Measurements from ENCODE around the gene CBR1. TPM values are rescaled to one million over a fixed set of nuclear protein-coding genes. Genes with fewer than 3 reads are reported as not detected.
A peak's percentile ranks its signal among the peaks of the same experiment; 100 is the strongest.

The CBR1 gene
- total and polyA plus RNA-seq, 2 of the 8 experiments (the other 6 are each of a cell fraction or from before 2014, with no cell fraction given), result 1.8 to 207 TPM

DNA sequence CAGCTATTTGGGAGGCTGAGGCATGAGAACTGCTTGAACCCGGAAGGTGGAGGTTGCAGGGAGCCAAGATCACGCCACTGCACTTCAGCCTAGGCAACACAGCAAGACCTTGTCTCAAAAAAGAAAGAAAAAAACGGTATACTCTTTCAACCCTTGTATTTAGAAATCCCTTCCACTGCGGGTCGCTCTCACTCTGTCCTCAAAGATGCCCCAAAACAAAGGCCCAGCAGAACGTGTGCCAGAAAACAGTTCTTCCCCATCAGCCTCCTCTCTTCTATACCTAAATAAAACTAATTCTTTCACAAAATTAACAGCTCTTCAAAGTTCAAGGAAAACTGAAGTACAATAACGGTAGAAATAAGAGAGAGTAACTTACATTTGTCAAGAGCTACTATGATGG is 22.7 kb upstream of the CBR1 start:
- no peak for FAIRE-seq
- 78% methylated on average over 7 of the region's 7 CpGs; no CpG with 5 or more reads in 1 of the 2 experiments for WGBS, 2 experiments (ENCODE audit: extremely low coverage in 1 of 2, insufficient coverage in 1 of 2, insufficient read length in 1 of 2, insufficient replicate concordance in 2 of 2, low coverage in 1 of 2, low lambda C conversion rate in 2 of 2, missing lambda C conversion rate in 1 of 2)
- TF ChIP-seq SAP30 (IDR thresholded peaks at IDR 0.05; ENCODE audit: insufficient read depth, insufficient replicate concordance, low read length) (no peak), CBX5 (IDR thresholded peaks at IDR 0.05; ENCODE audit: low read depth, low read length) (no peak), PHF8 (conservative IDR thresholded peaks at IDR 0.05; ENCODE audit: low read depth, low read length) (no peak), RFX5 (IDR thresholded peaks at IDR 0.05; ENCODE audit: borderline replicate concordance, low read depth, low read length) (no peak), ZNF274 (IDR thresholded peaks at IDR 0.05; ENCODE audit: borderline replicate concordance, extremely low read depth, low read length) (no peak), HDAC6 (IDR thresholded peaks at IDR 0.05; ENCODE audit: low read depth, low read length) (no peak), RAD21 (IDR thresholded peaks at IDR 0.05 in 1 of 2, conservative IDR thresholded peaks at IDR 0.05 in 1 of 2; ENCODE audit: low read depth in 2 of 2, low read length in 2 of 2) (peak; percentile 17 to 46; a peak in 3 of 4 replicates), ASH2L (IDR thresholded peaks at IDR 0.05; ENCODE audit: low read length) (no peak), JUND (IDR thresholded peaks at IDR 0.05; ENCODE audit: low read length) (no peak), FOSL1 (IDR thresholded peaks at IDR 0.05; ENCODE audit: insufficient read depth, low read depth, low read length) (no peak)
- TF ChIP-seq, protein P1, sequence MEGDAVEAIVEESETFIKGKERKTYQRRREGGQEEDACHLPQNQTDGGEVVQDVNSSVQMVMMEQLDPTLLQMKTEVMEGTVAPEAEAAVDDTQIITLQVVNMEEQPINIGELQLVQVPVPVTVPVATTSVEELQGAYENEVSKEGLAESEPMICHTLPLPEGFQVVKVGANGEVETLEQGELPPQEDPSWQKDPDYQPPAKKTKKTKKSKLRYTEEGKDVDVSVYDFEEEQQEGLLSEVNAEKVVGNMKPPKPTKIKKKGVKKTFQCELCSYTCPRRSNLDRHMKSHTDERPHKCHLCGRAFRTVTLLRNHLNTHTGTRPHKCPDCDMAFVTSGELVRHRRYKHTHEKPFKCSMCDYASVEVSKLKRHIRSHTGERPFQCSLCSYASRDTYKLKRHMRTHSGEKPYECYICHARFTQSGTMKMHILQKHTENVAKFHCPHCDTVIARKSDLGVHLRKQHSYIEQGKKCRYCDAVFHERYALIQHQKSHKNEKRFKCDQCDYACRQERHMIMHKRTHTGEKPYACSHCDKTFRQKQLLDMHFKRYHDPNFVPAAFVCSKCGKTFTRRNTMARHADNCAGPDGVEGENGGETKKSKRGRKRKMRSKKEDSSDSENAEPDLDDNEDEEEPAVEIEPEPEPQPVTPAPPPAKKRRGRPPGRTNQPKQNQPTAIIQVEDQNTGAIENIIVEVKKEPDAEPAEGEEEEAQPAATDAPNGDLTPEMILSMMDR (IDR thresholded peaks at IDR 0.05; ENCODE audit: control extremely low read depth in 1 of 3, insufficient read depth in 1 of 3, low read depth in 1 of 3, low read length in 3 of 3), result peak in 1 of 3 experiments; percentile 8; a peak in 1 of 4 replicates

More for the DNA sequence above, 22.7 kb upstream of the CBR1 start:
- H2BK20ac ChIP-seq (ENCODE audit: low read length), result no peak overlapping the region
- no peak overlapping the region for H3K4ac ChIP-seq (replicated peaks; ENCODE audit: insufficient read length, low read depth, low read length)
- peaks cover 0 to 3% of the 10 kb centered on the region in 2 experiments; a peak in 1 of 4 replicates for H3K79me2 ChIP-seq (ENCODE audit: control insufficient read depth in 1 of 2, insufficient read depth in 2 of 2, low read length in 2 of 2)
- no peak overlapping the region for H4K8ac ChIP-seq (ENCODE audit: extremely low read depth, insufficient read depth, low read length)
- no peak overlapping the region for H4K91ac ChIP-seq (replicated peaks; ENCODE audit: insufficient read length, low read length)
- no peak for DNase-seq (ENCODE audit: low read depth in 1 of 2, low spot score in 2 of 2)
- H2AK5ac ChIP-seq (ENCODE audit: low read depth, low read length), result no peak overlapping the region
- H4K20me1 ChIP-seq (replicated peaks in 1 of 2; ENCODE audit: control insufficient read depth in 1 of 2, insufficient read depth in 2 of 2, low read length in 2 of 2), result peaks cover 3% of the 10 kb centered on the region in 2 experiments
- no peak overlapping the region for H3K18ac ChIP-seq (ENCODE audit: extremely low read depth, low read length)
- no peak overlapping the region for H3K4me3 ChIP-seq (ENCODE audit: extremely low read depth in 1 of 4, insufficient read depth in 2 of 4, low read depth in 3 of 4, low read length in 4 of 4)
- no peak overlapping the region for H3K4me2 ChIP-seq (ENCODE audit: insufficient read depth in 1 of 2, low read depth in 2 of 2, low read length in 2 of 2)
- H3K79me1 ChIP-seq (ENCODE audit: low read depth, low read length), result no peaks in the 10 kb centered on the region
- CTCF ChIA-PET (ENCODE audit: partially characterized antibody), result interaction anchor here (0.9 to 2.5 kb wide), 8 partner anchors 8 to 117 kb away, joined by 3 to 13 read pairs (median 4); partner anchors contain the start of gene SETD4
- H3K9me3 ChIP-seq (ENCODE audit: insufficient read depth in 2 of 2, low read depth in 1 of 2, low read length in 1 of 2), result no peaks in the 10 kb centered on the region
- no peak overlapping the region for H3K27ac ChIP-seq (ENCODE audit: low read depth, low read length)
- H3K27me3 ChIP-seq (replicated peaks in 1 of 4; ENCODE audit: control insufficient read depth in 3 of 4, extremely low read depth in 1 of 4, insufficient read depth in 3 of 4, low read length in 3 of 4), result no peaks in the 10 kb centered on the region
- no peak overlapping the region for H4K5ac ChIP-seq (ENCODE audit: insufficient read length, low read depth, low read length)
- H3K4me1 ChIP-seq (replicated peaks in 1 of 4; ENCODE audit: control insufficient read depth in 3 of 4, insufficient read depth in 4 of 4, low read length in 3 of 4), result no peaks in the 10 kb centered on the region
- H3K9ac ChIP-seq (replicated peaks in 1 of 4; ENCODE audit: extremely low read depth in 1 of 4, low read depth in 3 of 4, low read length in 3 of 4), result no peak overlapping the region
- H2AFZ ChIP-seq (ENCODE audit: low read length), result no peak overlapping the region
- H3K36me3 ChIP-seq (ENCODE audit: control insufficient read depth in 2 of 4, insufficient read depth in 4 of 4, low read length in 3 of 4), result peaks cover 22 to 77% (median 64%) of the 10 kb centered on the region in 4 experiments
- no peak overlapping the region for H2BK12ac ChIP-seq (ENCODE audit: low read depth, low read length)
- no peak overlapping the region for H2BK15ac ChIP-seq (ENCODE audit: low read length)
- no peak overlapping the region for H3K56ac ChIP-seq (replicated peaks; ENCODE audit: insufficient read length, low read depth, low read length)
- H2BK5ac ChIP-seq (ENCODE audit: low read depth, low read length), result no peak overlapping the region
- POLR2A ChIA-PET (ENCODE audit: partially characterized antibody), result interaction anchor here (0.5 to 3.0 kb wide), 5 partner anchors 12 to 22 kb away, joined by 3 to 10 read pairs (median 5); partner anchors contain the start of gene SETD4
- H3K23ac ChIP-seq (ENCODE audit: insufficient read length), result no peak overlapping the region
- no peaks in the 10 kb centered on the region for H3K23me2 ChIP-seq (ENCODE audit: low read depth, low read length)
- no peak overlapping the region for H2BK120ac ChIP-seq (replicated peaks; ENCODE audit: low read depth, low read length)
- H3K14ac ChIP-seq (ENCODE audit: insufficient read length), result no peak overlapping the region

All from H1 (cell line).